RKO (cell line): ENCODE measurements around the gene KRTAP1-3.
"Not testable (repeated sequence)": the region's sequence is repeated elsewhere in the genome, so short reads cannot be mapped to it uniquely, and the experiment has no call there.

ENCODE experiments used
- DNase-seq: peaks from one replicate; pipeline ENCODE4 v3.0.0-alpha.2; 2016; ENCODE audit warnings: low spot score

Gene KRTAP1-3

GRCh38 chr17:41009936-41010335, 24.7 kb downstream of the KRTAP1-3 start:
- no peak for DNase-seq

GRCh38 chr17:41009301-41009760, 25.3 kb downstream of the KRTAP1-3 start:
- DNase-seq: no peak

- no peak for DNase-seq
These were observed 25.9 kb downstream of the KRTAP1-3 start, which contains the start of gene KRTAP3-1 for GRCh38 chr17:41008811-41009210. TSS of gene KRTAP3-1 (minus strand) at chr17:41009128. CDS start at chr17:41009074, 54 bp downstream.

- DNase-seq: no peak
These were observed 30.3 kb downstream of the KRTAP1-3 start for GRCh38 chr17:41004397-41004796.

- no peak for DNase-seq
These were observed 30.7 kb downstream of the KRTAP1-3 start for GRCh38 chr17:41003926-41004325.

GRCh38 chr17:41002814-41003213, 31.9 kb downstream of the KRTAP1-3 start:
- DNase-seq: peak; percentile 58

- DNase-seq: no peak
These were observed 32.9 kb downstream of the KRTAP1-3 start for GRCh38 chr17:41001795-41002194.

- not testable (repeated sequence) for DNase-seq
These were observed 35.1 kb downstream of the KRTAP1-3 start, which contains the start of gene KRTAP3-2 for GRCh38 chr17:40999563-40999962. TSS of gene KRTAP3-2 (minus strand) at chr17:40999906. CDS start at chr17:40999853, 53 bp downstream.

GRCh38 chr17:40997361-40997760, 37.3 kb downstream of the KRTAP1-3 start:
- no peak for DNase-seq

GRCh38 chr17:40996829-40997228, 37.8 kb downstream of the KRTAP1-3 start:
- no peak for DNase-seq

- DNase-seq: no peak
These were observed 39.6 kb downstream of the KRTAP1-3 start for GRCh38 chr17:40995116-40995515.

- no peak for DNase-seq
These were observed 40.8 kb downstream of the KRTAP1-3 start, which contains the start of gene KRTAP3-3 for GRCh38 chr17:40993839-40994238. TSS of gene KRTAP3-3 (minus strand) at chr17:40994164. CDS start at chr17:40994097, 67 bp downstream.

GRCh38 chr17:40993084-40993483, 41.6 kb downstream of the KRTAP1-3 start:
- no peak for DNase-seq

- DNase-seq: no peak
These were observed 42.0 kb downstream of the KRTAP1-3 start for GRCh38 chr17:40992666-40993065.

GRCh38 chr17:40986920-40987319, 47.8 kb downstream of the KRTAP1-3 start:
- no peak for DNase-seq

- DNase-seq: no peak
These were observed 50.4 kb downstream of the KRTAP1-3 start, which contains the start of gene KRT40 for GRCh38 chr17:40984226-40984625. TSS of gene KRT40 (minus strand) at chr17:40984326. CDS start at chr17:40984273, 53 bp downstream.
